AG04450 (cell line): ENCODE data around the gene VASP. TPM values are rescaled to one million over a fixed set of nuclear protein-coding genes. Genes with fewer than 3 reads are reported as not detected.

Experiments
- CTCF ChIA-PET: fragments of 300-600, 350-600 bp; formaldehyde crosslinking; extraction: SDS; loops from one replicate; lab custom pipeline; 2022; ENCODE audit warnings: antibody characterized with exemption, inconsistent platforms; lab: Charles Lee
- POLR2A ChIA-PET: fragments of 350-600 bp; formaldehyde crosslinking; extraction: SDS; loops from one replicate; lab custom pipeline; 2021; ENCODE audit warnings: antibody characterized with exemption, inconsistent platforms; lab: Yijun Ruan, JAX
- DNase-seq: peaks from one replicate; pipeline ENCODE4 v3.0.0-alpha.2; 2011; ENCODE audit warnings: low read depth, low spot score
- H3K27ac ChIP-seq: one replicate; pipeline ENCODE4 v1.5.1; 2012; ENCODE audit warnings: low read depth, low read length, control low read depth
- H3K27me3 ChIP-seq: one replicate; pipeline ENCODE4 v1.6.0; 2012; ENCODE audit warnings: low read length; ENCODE audit not compliant: control insufficient read depth, insufficient read depth
- H3K4me3 ChIP-seq: 2 replicates; pipeline ENCODE4 v1.5.1; 2011; ENCODE audit warnings: mild to moderate bottlenecking, low read depth, low read length, control low read depth
- H3K9me3 ChIP-seq: 2 replicates; pipeline ENCODE4 v1.5.1; 2012; ENCODE audit warnings: low read length; ENCODE audit not compliant: control insufficient read depth, insufficient read depth
- CTCF ChIP-seq: IDR thresholded peaks from 2 replicates; pipeline ENCODE4 v1.5.1; 2011; ENCODE audit warnings: low read depth, low read length, control low read depth, inconsistent platforms
- polyA plus RNA-seq: library from polyadenylated mRNA; depleted of rRNA; stranded (reverse); fragments of >200 nt; gene quantifications from 2 replicates; pipeline ENCODE4 v1.2.3, GENCODE V29; 2011

Gene VASP
- polyA plus RNA-seq, 1 experiment = 49.6 TPM

DNA sequence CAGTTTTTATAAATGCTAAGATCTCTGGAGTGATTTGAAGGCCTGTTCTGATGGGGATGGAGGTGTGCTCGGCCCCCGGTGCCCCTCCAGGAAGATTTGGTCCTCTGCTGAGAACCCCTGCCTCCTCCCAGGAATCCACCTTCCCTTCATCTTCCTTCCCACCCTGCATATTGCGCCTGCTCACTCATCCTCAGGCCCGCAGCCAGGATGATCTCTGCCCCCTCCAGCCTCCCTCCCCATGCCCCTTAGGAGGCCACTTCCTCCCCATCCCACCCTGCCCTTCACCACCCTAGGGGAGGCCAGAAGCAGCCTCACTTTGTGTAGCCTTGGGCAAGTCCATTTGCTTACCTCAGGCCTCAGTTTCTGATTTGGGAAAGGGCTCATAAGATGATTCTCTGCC is 19.7 kb downstream of the VASP start:
- Histone ChIP-seq H3K9me3 (peaks cover 17% of the 10 kb centered on the region), H3K27me3 (no peaks in the 10 kb centered on the region), H3K27ac (no peak overlapping the region), H3K4me3 (no peak overlapping the region)
- POLR2A ChIA-PET = interaction anchor here (0.6 to 0.7 kb wide), 3 partner anchors 11 to 250 kb away, joined by 3 to 4 read pairs (median 3); no protein-coding TSS in a partner anchor
- no peak for TF ChIP-seq CTCF
- CTCF ChIA-PET = interaction anchor here (0.6 to 1.6 kb wide), 4 partner anchors 31 to 115 kb away, joined by 3 to 6 read pairs (median 4); no protein-coding TSS in a partner anchor
- no peak for DNase-seq

- POLR2A ChIA-PET = interaction anchor here (0.7 to 1.7 kb wide), 2 partner anchors 19 to 49 kb away, joined by 3 to 4 read pairs; no protein-coding TSS in a partner anchor
- Histone ChIP-seq H3K4me3 (no peak overlapping the region), H3K27me3 (no peaks in the 10 kb centered on the region), H3K9me3 (peaks cover 17% of the 10 kb centered on the region), H3K27ac (peak overlapping the region; percentile 31)
- 0 out of 2 replicates have a peak, but pooled peaks have one; percentile 5 for TF ChIP-seq CTCF
- CTCF ChIA-PET = interaction anchor here (1.0 kb wide), 1 partner anchor 31 kb away, joined by 6 read pairs; no protein-coding TSS in a partner anchor
- no peak for DNase-seq
Measured at GRCh38 chr19:45527731-45528130, 20.5 kb downstream of the VASP start.

GRCh38 chr19:45528149-45528743 is 21.0 kb downstream of the VASP start:
- no peak for DNase-seq
- no peak for TF ChIP-seq CTCF
- no peak overlapping the region for H3K4me3 ChIP-seq
- ChIA-PET POLR2A (interaction anchor here (1.7 kb wide), 1 partner anchor 49 kb away, joined by 4 read pairs; no protein-coding TSS in a partner anchor), CTCF (no interaction called here)
- H3K9me3 ChIP-seq = peaks cover 17% of the 10 kb centered on the region
- no peaks in the 10 kb centered on the region for H3K27me3 ChIP-seq
- peak overlapping the region; percentile 31 for H3K27ac ChIP-seq

DNA sequence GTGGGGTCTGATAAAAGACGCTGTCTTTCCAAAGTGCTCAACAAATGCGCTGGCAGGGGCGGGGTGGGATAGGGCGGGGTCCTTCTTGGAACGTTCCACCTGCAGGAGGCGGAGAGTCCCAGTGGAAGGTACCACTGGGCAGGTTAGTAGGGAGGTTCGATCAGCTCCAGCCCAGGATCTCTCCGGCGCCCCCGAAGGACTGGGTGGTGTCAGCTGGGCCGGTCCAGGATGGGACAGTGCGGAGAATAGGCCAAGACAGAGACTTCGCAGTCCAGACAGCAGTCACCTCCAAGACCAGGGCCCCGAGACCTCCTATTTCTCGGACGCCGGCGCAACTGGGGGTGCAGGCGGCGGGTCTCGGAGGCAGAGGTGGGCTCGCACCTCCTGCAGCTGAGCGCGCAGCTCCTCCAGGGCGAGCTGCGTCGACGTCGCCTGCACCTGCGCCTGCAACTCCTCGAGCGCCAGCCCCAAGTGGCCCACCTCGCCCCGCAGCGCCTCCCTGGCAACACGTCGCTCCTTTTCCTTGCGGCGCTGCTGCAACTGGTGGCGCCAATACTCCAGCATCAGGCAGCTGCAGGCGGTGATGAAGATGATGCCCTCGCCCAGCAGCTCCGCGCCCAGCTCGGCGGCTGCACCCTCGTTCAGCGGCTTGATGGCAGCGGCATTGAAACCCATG is 21.6 kb downstream of the VASP start:
- CTCF ChIA-PET = interaction anchor here (0.5 kb wide), 1 partner anchor 115 kb away, joined by 3 read pairs; no protein-coding TSS in a partner anchor
- POLR2A ChIA-PET = interaction anchor here (1.7 kb wide), 1 partner anchor 48 kb away, joined by 4 read pairs; no protein-coding TSS in a partner anchor
- TF ChIP-seq CTCF = no peak

GRCh38 chr19:45529420-45529785 is 22.1 kb downstream of the VASP start:
- ChIA-PET CTCF (no interaction called here), POLR2A (interaction anchor here (1.5 kb wide), 1 partner anchor 112 kb away, joined by 3 read pairs; no protein-coding TSS in a partner anchor)
- Histone ChIP-seq H3K9me3 (peaks cover 17% of the 10 kb centered on the region), H3K27ac (no peak overlapping the region), H3K27me3 (no peaks in the 10 kb centered on the region), H3K4me3 (no peak overlapping the region)
- TF ChIP-seq CTCF = no peak
- DNase-seq = no peak

More for the DNA sequence above, 21.6 kb downstream of the VASP start:
- no peak for DNase-seq
- H3K27ac ChIP-seq = no peak overlapping the region
- no peaks in the 10 kb centered on the region for H3K27me3 ChIP-seq
- H3K9me3 ChIP-seq = peaks cover 17% of the 10 kb centered on the region
- no peak overlapping the region for H3K4me3 ChIP-seq
